D721Med (cell line): Measurements from ENCODE around the gene NKD1.
A peak's percentile ranks its signal among the peaks of the same experiment; 100 is the strongest.

Experiments used
- DNase-seq: peaks from one replicate; pipeline ENCODE4 v3.0.0; 2011; ENCODE audit warnings: low spot score; ENCODE audit not compliant: insufficient read length
- FAIRE-seq: peaks from 2 replicates; lab custom pipeline; 2011; peaks lifted over from hg19 to GRCh38; lab: Jason Lieb, UNC
- CTCF ChIP-seq: IDR thresholded peaks from 2 replicates; pipeline ENCODE4 v1.5.1; 2012; ENCODE audit warnings: mild to moderate bottlenecking, control low read depth; ENCODE audit not compliant: insufficient read depth; ENCODE audit errors: missing control alignments

Gene NKD1

GRCh38 chr16:50538411-50539052, 9.7 kb upstream of the NKD1 start:
- no peak for DNase-seq
- no peak for FAIRE-seq
- no peak for TF ChIP-seq CTCF

GRCh38 chr16:50539053-50539695, 9.0 kb upstream of the NKD1 start:
- FAIRE-seq (no peak), DNase-seq (no peak)
- no peak for TF ChIP-seq CTCF

- FAIRE-seq (no peak), DNase-seq (no peak)
- TF ChIP-seq CTCF, result peak; percentile 20
Measured at GRCh38 chr16:50539822-50540710, 8.1 kb upstream of the NKD1 start.

- no peak for TF ChIP-seq CTCF
- FAIRE-seq, result no peak
- DNase-seq, result no peak
Measured at GRCh38 chr16:50540711-50541007, 7.5 kb upstream of the NKD1 start.

GRCh38 chr16:50542703-50543102, 5.5 kb upstream of the NKD1 start:
- no peak for TF ChIP-seq CTCF
- FAIRE-seq (no peak), DNase-seq (no peak)

- FAIRE-seq (no peak), DNase-seq (no peak)
- no peak for TF ChIP-seq CTCF
Measured at GRCh38 chr16:50546125-50546524, 2.1 kb upstream of the NKD1 start.
